SK-N-SH treated with all-trans-retinoic acid at 6 μM for 48 hours (cell line): ENCODE measurements around the gene C2CD4C.

ENCODE experiments used
- ATAC-seq: fragments of 200-7000 bp; cut with Tn5 transposase; 3 replicates; pipeline ENCODE4 v1.9.1; 2020; ENCODE audit warnings: mild to moderate bottlenecking, moderate library complexity
- CREB5 ChIP-seq: fragments of 250-450 bp; sonication (Bioruptor Pico); IDR thresholded peaks from 2 replicates; pipeline ENCODE4 v1.5.1; 2020; ENCODE audit warnings: low read depth, mild to moderate bottlenecking, moderate library complexity
- CSDC2 ChIP-seq: fragments of 250-450 bp; sonication (Bioruptor Pico); IDR thresholded peaks from 2 replicates; pipeline ENCODE4 v1.5.0; 2020; ENCODE audit warnings: mild to moderate bottlenecking, moderate library complexity
- CSRNP3 ChIP-seq: fragments of 250-450 bp; sonication (Bioruptor Pico); IDR thresholded peaks from 2 replicates; pipeline ENCODE4 v1.5.1; 2021; ENCODE audit warnings: mild to moderate bottlenecking, moderate library complexity
- ESRRG ChIP-seq: fragments of 250-450 bp; sonication (Bioruptor Pico); IDR thresholded peaks from 2 replicates; pipeline ENCODE4 v1.6.1; 2021; ENCODE audit warnings: mild to moderate bottlenecking
- GLIS3 ChIP-seq: fragments of 250-450 bp; sonication (Bioruptor Pico); IDR thresholded peaks from 2 replicates; pipeline ENCODE4 v1.5.0; 2020; ENCODE audit warnings: mild to moderate bottlenecking, moderate library complexity
- PATZ1 ChIP-seq: fragments of 250-450 bp; sonication (Bioruptor Pico); IDR thresholded peaks from 2 replicates; pipeline ENCODE4 v1.8.0; 2020; ENCODE audit warnings: mild to moderate bottlenecking, moderate library complexity, borderline replicate concordance
- PPARA ChIP-seq: fragments of 250-450 bp; sonication (Bioruptor Pico); IDR thresholded peaks from 2 replicates; pipeline ENCODE4 v1.5.0; 2020; ENCODE audit warnings: mild to moderate bottlenecking, borderline replicate concordance
- RARB ChIP-seq: fragments of 250-450 bp; sonication (Bioruptor Pico); IDR thresholded peaks from 2 replicates; pipeline ENCODE4 v1.8.0; 2021; ENCODE audit warnings: mild to moderate bottlenecking, moderate library complexity
- SNAI2 ChIP-seq: fragments of 250-450 bp; sonication (Bioruptor Pico); IDR thresholded peaks from 2 replicates; pipeline ENCODE4 v1.5.0; 2020; ENCODE audit warnings: mild to moderate bottlenecking, moderate library complexity
- TCF4 ChIP-seq: fragments of 250-450 bp; sonication (Bioruptor Pico); IDR thresholded peaks from 2 replicates; pipeline ENCODE4 v1.8.0; 2021; ENCODE audit warnings: mild to moderate bottlenecking, moderate library complexity, borderline replicate concordance
- TOX ChIP-seq: fragments of 250-450 bp; sonication (Bioruptor Pico); IDR thresholded peaks from 2 replicates; pipeline ENCODE4 v1.8.0; 2021; ENCODE audit warnings: mild to moderate bottlenecking, moderate library complexity, borderline replicate concordance
- TSHZ2 ChIP-seq: fragments of 250-450 bp; sonication (Bioruptor Pico); IDR thresholded peaks from 2 replicates; pipeline ENCODE4 v1.5.0; 2020; ENCODE audit warnings: mild to moderate bottlenecking, moderate library complexity
- ZC3H10 ChIP-seq: fragments of 250-450 bp; sonication (Bioruptor Pico); IDR thresholded peaks from 2 replicates; pipeline ENCODE4 v1.5.1; 2021; ENCODE audit warnings: mild to moderate bottlenecking, moderate library complexity
- ZFP3 ChIP-seq: fragments of 250-450 bp; sonication (Bioruptor Pico); IDR thresholded peaks from 2 replicates; pipeline ENCODE4 v1.5.0; 2020; ENCODE audit warnings: mild to moderate bottlenecking, moderate library complexity
- ZNF565 ChIP-seq: fragments of 450-650 bp; formaldehyde crosslinking; conservative IDR thresholded peaks from 2 replicates; pipeline ENCODE4 v1.5.0; 2020; ENCODE audit warnings: low read depth, mild to moderate bottlenecking, moderate library complexity
- ZNF70 ChIP-seq: fragments of 450-650 bp; formaldehyde crosslinking; IDR thresholded peaks from 2 replicates; pipeline ENCODE4 v1.5.0; 2020; ENCODE audit warnings: mild to moderate bottlenecking, moderate library complexity
- ZNF8 ChIP-seq: fragments of 450-650 bp; formaldehyde crosslinking; IDR thresholded peaks from 2 replicates; pipeline ENCODE4 v1.5.0; 2020; ENCODE audit warnings: mild to moderate bottlenecking, moderate library complexity

C2CD4C gene

GRCh38 chr19:457636-458035 is 48.7 kb upstream of the C2CD4C start:
- ATAC-seq = no peak
- TF ChIP-seq CREB5 (CRISPR knock-in tag) (no peak), TSHZ2 (CRISPR knock-in tag) (no peak), TOX (no peak), ZFP3 (CRISPR knock-in tag) (no peak), ZC3H10 (CRISPR knock-in tag) (no peak), TCF4 (CRISPR knock-in tag) (no peak), SNAI2 (CRISPR knock-in tag) (no peak), ESRRG (CRISPR knock-in tag) (no peak), PATZ1 (no peak), CSRNP3 (no peak), RARB (CRISPR knock-in tag) (no peak)

- no peak; the same call in 2 of the 3 replicates for ATAC-seq
- TF ChIP-seq TCF4 (CRISPR knock-in tag) (no peak), ZNF70 (CRISPR knock-in tag) (no peak), ZNF8 (CRISPR knock-in tag) (no peak), PATZ1 (no peak), GLIS3 (CRISPR knock-in tag) (no peak), SNAI2 (CRISPR knock-in tag) (no peak), PPARA (no peak), RARB (CRISPR knock-in tag) (no peak), ZNF565 (no peak), TSHZ2 (CRISPR knock-in tag) (no peak), TOX (no peak), ESRRG (CRISPR knock-in tag) (no peak), ZC3H10 (CRISPR knock-in tag) (no peak), CSDC2 (CRISPR knock-in tag) (no peak)
- TF ChIP-seq, all 23 proteins: peak for 0
These were observed 47.7 kb upstream of the C2CD4C start for GRCh38 chr19:456547-457110.
